Dorsolateral prefrontal cortex (tissue), 118 donors: ENCODE data around the gene AARS1. TPM values are rescaled to one million over a fixed set of nuclear protein-coding genes. Genes with fewer than 3 reads are reported as not detected.

Source experiments
- total RNA-seq, 120 experiments: library from RNA; stranded (reverse); gene quantifications; one replicate each; pipeline versions ENCODE4 v1.2.3 to v1.2.4, GENCODE V29; 2022

AARS1 gene
- total RNA-seq, 120 experiments from 2014 or later = 134 to 280 (median 218) TPM

Other genes with a start within 250 kb of the AARS1 start
- 10 to 100 TPM; 12.7 to 50.7 (median 30.6) TPM for gene PDPR, start 175.2 kb downstream of the AARS1 start, total RNA-seq
- 1 to 10 TPM in 81 of 120 experiments, under 1 TPM in 26, not detected in 13; 0.21 to 9.0 (median 1.8) TPM for gene CLEC18C, start 115.7 kb downstream of the AARS1 start, total RNA-seq
- 10 to 100 TPM; 34.2 to 76.3 (median 53.1) TPM for gene EXOSC6, start 37.6 kb downstream of the AARS1 start, total RNA-seq
- 10 to 100 TPM; 13.1 to 33.1 (median 20.6) TPM for gene DDX19B, start 9.7 kb upstream of the AARS1 start, total RNA-seq
- 10 to 100 TPM; 31.5 to 53.5 (median 41.3) TPM for gene DDX19A, start 57.4 kb upstream of the AARS1 start, total RNA-seq
- gene ST3GAL2, start 149.6 kb upstream of the AARS1 start, total RNA-seq = 10 to 100 TPM; 15.9 to 62.9 (median 30.9) TPM
- gene FCSK, start 165.1 kb upstream of the AARS1 start, total RNA-seq = 10 to 100 TPM; 15.7 to 38.7 (median 23.8) TPM
- 10 to 100 TPM; 33.6 to 68.0 (median 51.2) TPM for gene COG4, start 234.0 kb upstream of the AARS1 start, total RNA-seq
- 100 to 1,000 TPM; 141 to 244 (median 179) TPM for gene SF3B3, start 234.3 kb upstream of the AARS1 start, total RNA-seq